Inferior parietal cortex (tissue), 1 donor: ENCODE data around the gene BBS1.
A peak's percentile ranks its signal among the peaks of the same experiment; 100 is the strongest.

ENCODE experiments used
- DNase-seq: peaks from one replicate; pipeline ENCODE4 v3.0.0-alpha.2; 2016; ENCODE audit errors: extremely low spot score

The BBS1 gene

DNA sequence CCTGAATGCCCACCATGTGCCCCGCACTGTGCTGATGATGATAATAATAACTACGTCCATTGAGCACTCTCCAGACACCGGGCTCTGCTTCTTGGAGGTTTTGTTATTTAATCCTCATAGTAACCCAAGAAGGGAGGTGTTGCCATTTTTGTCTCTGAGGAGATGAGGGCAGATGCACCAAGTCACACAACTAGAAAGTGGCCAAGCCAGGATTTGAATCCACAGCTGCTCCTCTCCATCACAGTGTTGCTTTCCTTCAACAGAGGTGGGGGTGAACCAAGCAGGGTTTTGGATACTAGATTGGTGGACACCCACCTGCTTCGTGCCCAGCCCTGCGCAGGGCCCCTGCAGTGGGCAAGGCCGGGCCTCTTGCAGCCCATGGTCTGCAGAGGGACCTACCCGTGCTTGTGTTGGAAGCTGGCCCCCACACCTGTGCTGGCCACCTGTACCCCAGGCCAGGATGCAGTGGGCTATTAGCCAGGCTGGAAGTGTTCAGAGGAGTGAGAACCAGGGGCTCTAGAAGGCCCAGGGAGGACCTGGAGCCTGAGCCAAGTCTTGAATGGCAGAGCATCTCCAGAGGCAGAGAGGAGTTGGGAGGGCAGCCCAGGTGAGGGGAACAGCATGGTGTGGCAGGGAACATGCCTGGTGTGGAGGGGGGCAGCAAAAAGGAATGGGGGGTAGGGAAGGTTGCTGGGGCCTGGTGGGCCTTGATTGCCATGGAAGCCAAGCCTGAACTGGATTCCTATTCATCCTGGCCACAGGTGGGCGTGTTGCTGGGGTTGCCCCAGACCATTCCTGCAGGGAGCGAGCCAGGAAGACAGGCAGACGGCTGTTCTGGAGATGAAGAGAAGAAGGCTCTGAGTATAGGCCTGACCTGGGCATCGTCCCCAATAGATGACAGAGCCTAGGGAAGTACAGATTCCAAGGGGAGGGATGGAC lies 32.9 kb upstream of the BBS1 start:
- DNase-seq = no peak

DNA sequence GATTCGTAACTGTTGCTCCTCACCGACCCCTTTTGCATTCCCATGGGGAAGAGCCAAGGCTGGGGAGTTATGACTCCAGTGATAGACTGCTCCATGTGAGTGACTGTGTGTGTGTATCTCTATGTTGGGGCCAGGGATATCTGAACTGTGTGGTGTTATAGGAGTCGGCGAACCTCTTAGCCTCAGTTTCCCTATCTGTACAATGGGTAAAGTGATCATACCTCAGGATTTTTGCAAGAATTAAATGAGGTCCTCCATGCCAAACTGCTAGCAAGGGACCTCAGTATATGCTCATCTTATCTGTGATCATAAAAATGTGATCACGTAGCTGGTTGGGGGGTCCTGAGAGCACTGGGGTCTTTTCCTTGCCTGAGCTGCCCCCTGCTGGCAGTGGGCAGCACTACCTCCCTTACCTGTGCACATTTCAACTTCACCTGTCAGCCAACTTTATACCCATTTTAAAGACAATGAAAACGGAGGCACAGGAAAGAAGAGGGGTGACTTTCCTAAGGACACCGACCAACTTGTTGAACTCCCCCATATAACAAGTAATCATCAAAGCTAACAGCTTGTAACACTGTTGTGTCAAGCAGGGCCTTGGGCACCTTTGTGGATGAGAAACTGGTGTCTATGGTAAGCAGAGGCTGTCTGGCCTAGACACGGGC lies 31.6 kb upstream of the BBS1 start:
- no peak for DNase-seq

DNA sequence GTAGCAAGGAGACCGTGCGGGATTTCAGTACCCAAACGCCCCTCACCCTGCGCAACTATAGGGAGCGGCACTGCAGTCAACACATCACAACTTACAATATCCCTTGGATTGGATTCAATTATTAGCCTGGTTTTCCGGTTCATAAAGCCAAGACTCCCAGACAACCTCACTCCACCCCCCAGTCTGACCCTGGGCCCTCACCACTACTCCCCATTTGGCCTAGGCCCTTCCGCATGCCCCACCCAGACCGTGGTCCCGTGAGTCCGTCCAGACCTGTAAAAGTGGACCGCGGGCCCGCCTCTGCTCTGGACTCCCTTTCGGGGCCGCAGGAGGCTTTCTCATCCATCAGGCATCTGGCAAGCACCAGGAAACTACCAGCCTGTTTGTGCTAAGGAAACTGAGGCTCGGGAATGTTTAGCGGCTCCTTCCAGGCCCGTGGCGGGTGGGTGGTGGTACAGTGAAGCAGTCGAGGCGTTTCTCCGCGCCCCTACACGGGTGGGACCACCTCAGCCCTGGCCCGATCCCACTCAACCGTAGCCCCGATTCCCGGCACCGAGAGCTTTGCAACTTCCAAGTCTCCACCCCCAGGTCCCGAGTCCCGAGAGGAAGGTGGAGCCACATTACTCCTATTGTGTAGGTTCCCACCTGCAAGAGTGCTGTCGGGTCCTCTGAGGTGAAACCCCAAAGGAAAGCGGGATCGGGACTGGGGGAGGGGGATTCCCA lies 30.9 kb upstream of the BBS1 start:
- DNase-seq = no peak

DNA sequence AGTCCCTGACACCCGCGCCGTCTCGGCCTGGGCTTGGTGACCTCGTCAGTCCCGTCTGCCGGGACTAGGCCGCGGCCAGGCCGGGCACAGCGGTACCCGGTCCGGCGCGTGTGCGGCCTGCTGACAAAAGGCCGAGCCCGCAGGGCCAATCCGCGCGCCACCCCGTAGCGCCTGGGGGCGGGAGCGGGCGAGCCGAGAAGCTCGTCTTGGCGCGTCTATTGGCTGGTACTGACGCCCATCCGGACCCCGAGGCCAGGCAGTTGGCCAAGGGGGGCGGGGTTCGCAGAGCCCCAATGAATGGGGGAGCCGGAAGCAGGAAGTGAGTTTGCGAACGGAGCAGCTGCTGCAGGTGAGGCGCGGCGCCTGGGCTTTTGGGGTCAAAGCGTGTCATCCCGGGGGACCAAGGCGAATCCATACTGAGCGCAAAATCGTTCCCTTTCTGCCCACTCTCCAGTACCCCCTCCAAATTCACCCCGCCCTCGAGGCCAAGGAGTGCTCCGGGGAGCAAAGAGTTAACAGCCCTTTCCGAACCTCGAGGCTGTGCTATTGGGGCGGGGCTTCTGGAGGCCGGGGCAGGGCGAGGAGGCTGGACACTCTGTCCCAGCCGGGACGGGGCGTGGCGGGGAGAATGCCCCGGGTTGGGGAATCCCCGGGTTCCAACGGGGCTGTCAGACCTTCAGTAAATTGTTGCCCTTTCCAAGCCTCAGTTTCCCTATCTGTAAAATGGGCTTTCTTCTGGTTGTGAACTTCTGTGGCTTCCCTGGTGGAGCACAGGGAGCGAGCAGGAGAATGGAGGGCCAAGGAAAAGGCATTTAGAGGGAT lies 30.1 kb upstream of the BBS1 start, which contains the start of gene DPP3:
DPP3 (plus strand) TSS at position 318 of the 822 bp plus-strand sequence. CDS start 1,767 bp downstream, outside the sequence.
- DNase-seq = peak; percentile 97

DNA sequence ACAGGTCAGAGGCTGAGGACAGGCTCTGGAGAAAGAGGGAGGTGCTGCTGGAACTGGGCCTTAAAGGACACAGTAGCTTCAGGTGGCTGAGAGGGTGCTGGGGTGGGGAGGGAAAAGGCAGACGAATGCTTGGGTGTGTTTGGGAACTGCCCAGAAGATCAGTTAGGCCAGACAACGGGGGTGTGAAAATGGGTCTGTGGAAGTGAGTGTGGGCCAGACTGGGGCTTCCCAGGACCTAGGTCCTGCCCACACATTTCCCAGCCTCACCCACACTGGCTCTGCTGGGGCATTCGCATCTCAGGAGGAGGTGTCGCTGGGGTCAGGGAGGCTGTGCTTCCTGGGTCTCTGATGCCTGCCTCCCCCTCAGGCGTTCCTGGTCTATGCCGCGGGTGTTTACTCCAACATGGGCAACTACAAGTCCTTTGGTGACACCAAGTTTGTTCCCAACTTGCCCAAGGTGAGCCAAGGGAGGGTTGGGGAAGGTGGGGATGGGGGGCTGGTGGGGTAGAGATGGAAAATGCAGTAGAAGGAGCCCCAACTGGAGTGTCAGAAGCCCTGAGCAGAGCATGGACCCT lies 25.5 kb upstream of the BBS1 start:
- DNase-seq = no peak

DNA sequence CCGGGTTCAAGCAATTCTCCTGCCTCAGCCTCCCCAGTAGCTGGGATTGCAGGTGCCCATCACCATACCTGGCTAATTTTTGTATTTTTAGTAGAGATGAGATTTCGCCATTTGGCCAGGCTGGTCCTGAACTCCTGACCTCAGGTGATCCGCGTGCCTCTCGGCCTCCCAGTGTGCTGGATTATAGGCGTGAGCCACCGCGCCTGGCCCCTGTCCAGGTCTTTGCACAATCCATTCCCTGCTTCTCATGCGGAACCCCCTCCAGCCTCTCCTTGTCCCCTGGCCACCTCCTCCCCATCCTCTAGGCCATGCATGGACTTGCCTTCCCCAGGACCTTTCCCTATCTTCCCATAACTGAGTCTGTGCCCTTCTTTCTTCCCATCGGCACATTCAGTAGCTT lies 21.5 kb upstream of the BBS1 start:
- DNase-seq = no peak

DNA sequence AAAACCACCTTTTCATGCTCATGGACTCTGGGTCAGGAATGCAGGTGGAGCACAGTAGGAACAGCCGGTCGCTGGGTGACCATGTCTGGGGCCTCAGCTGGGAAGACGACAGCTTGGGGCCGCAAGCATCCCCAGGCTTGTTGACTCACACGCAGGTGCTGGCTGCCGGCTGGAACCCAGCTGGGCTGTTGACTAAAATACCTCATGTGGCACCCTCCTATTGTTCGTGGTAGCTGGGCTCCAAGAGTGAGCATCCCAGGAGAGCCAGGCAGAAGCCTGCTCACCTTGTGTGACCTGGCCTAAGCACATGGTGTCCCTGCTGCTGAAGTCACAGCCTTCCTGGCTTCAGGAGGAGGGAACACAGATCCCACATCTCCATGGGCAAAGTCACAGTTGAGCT lies 20.8 kb upstream of the BBS1 start:
- DNase-seq = no peak

DNA sequence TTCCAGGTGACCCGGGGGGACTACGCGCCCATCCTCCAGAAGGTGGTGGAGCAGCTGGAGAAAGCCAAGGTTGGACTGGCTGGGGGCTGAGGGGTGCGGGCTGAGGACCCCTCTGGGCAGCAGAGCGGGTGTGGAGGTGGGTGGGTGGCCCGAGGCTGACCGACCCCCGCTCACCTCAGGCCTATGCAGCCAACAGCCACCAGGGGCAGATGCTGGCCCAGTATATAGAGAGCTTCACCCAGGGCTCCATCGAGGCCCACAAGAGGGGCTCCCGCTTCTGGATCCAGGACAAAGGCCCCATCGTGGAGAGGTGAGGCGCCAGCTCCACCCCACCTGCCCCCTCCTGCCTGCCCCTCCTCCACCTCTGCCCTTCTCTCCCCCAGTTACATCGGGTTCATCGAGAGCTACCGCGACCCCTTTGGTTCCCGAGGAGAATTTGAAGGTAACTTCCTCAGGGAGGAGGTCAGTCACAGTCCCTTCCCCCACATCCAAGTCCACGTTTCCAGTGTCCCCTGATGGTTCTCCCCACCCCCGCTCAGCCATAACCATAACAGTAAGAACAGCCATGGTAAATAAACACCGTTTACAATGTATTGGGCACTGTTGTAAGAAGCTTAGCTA lies 19.0 kb upstream of the BBS1 start:
- no peak for DNase-seq

DNA sequence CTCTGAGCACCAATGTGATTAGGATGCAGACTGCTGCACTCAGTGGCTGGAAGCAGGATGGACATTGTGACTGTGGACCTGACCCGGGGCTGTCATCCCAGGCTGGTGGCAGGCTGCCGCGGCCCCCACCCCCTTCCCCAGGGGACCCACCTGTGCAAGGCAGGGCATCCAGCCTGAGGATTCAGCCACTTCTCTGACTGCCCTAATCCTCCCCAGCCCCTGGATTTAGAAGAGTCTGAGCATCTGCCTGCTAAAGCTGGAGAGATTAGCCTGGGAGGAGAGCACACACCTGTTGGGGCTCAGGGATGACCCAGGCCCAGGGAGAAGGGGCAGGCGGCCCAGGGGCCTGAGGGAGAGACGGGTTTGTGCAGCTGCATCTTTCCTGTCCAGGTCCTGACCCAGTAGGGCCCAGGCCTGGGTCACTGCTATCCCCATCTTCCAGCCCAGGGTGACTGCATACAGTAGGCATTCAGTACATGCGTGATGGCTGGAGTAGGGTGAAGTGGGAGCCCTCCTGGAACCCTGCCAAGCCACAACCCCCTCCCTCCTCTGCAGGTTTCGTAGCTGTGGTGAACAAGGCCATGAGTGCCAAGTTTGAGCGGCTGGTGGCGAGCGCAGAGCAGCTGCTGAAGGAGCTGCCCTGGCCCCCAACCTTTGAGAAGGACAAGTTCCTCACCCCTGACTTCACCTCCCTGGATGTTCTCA lies 18.1 kb upstream of the BBS1 start:
- DNase-seq = no peak

DNA sequence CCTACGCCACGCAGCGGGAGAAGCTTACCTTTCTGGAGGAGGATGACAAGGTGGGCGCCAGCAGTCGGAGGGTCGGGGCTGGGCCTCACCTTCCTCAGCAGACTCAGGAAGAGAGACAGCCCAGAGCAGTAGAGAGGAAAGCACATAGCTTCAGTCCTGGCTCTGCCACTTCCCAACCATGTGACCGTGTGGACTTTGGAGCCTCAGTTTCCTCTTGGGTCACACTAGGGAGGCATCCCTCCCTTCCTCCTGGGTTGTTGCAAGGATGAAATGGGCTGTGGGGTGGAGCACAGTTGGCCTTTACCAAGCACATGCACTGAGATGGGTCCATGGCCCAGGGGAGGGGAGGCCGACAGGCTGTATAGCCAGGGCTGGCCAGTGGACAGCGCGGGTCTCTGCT lies 17.3 kb upstream of the BBS1 start:
- DNase-seq = no peak

DNA sequence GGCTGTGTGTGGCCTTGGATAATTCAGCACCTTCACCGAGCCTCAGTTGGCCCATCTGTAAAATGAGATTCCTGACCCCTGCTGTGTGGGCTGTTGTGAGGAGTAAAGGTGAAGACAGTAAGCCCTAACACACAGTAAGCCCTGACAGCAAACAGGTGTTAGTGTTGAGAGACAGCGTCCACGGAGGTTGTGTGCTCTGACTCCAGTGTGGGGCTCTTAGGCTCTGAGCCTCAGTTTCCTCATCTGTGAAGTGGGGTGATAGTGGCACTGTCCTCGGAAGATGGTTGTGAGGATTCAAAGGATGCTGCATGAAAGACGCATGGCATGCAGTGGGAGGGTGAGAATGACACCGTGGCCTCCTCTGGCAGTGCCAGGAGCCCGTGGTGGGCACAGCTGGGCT lies 16.0 kb upstream of the BBS1 start:
- no peak for DNase-seq

DNA sequence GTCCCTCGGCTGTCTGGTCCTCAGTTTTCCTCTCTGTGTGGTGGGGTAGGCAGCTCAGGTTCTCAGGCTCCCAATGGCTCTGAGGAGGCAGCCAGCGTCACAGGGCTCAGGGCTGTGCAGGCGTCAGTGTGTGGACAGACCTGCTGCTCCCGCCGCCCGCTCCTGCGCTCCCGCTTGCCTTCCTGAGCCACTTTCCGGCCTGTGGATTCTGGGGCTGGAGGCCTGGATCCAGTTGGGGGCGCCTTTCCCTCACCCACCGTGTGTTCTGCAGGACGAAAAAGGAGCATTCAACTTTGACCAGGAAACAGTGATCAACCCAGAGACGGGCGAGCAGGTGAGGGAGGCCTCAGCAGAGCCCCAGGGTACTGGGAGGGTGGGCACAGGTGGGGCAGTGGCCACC lies 15.5 kb upstream of the BBS1 start:
- DNase-seq = no peak

DNA sequence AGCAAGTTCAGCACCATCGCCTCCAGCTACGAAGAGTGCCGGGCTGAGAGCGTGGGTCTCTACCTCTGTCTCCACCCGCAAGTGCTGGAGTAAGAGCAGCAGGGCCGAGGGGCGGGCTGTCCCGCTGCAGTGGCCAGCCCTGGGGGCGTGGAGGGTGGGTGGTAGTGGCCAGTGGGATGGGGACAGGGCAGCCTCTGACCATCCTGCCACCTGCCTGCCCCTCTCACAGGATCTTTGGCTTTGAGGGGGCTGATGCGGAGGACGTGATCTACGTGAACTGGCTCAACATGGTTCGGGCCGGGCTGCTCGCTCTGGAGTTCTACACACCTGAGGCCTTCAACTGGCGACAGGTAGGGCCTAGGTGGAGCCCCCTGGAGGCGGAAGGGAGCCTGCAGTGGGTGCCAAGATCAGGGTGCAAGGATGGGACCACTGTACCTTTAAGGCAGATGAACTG lies 15.0 kb upstream of the BBS1 start:
- no peak for DNase-seq

DNA sequence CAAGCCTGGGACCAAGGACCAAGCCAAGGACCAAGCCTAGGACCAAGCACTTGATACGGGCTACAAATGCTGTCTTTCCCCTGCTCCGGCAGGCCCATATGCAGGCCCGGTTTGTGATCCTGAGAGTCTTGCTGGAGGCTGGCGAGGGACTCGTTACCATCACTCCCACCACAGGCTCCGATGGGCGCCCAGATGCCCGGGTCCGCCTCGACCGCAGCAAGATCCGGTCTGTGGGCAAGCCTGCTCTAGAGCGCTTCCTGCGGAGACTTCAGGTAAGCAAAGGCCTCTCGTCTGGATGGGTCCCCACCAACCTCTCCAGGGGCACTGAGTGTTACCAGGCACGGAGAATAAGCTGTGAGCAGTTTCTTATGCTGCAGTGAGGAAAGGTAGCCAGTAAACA lies 13.2 kb upstream of the BBS1 start:
- no peak for DNase-seq

DNA sequence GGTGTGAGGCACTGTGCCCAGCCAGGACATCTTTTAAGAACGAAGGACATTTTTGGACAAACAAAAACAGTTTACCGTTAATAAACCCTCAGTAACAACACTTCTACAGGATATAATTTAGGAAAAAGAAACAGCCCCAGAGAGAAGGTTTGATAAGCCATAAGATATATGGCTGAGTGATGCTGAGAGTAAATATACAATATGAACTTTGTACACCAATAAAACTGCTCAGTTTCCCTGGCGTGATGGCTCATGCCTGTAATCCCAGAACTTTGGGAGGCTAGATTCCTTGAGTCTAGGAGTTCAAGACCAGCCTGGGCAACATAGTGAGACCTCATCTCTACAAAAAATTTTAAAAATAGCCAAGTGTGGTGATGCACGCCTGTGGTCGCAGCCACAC lies 11.9 kb upstream of the BBS1 start:
- DNase-seq = no peak

DNA sequence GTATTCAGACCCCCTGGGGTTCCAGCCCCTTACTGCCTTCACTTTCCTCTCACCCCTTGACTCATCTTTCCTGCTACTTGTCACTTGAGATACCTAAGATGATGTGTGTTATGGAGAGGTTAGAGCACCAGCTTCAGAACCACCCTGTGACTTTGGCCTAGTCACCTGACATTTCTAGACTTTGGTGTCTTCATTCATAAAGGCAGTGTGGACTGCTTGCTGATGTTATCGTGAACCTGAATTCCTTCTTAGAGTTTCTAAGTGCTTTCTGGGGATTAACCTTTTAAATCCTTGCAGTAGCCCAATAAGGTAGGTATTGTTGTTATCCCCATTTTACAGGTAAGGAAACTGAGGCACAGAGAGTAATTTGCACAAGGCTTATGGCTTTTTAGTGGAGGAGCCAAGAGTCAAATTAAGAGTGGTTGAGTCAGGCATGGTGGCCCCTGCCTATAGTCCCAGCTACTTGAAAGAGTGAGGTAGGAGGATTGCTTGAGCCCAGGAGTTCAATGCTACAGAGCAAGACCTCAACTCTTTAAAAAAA lies 5.1 kb upstream of the BBS1 start:
- DNase-seq = no peak

DNA sequence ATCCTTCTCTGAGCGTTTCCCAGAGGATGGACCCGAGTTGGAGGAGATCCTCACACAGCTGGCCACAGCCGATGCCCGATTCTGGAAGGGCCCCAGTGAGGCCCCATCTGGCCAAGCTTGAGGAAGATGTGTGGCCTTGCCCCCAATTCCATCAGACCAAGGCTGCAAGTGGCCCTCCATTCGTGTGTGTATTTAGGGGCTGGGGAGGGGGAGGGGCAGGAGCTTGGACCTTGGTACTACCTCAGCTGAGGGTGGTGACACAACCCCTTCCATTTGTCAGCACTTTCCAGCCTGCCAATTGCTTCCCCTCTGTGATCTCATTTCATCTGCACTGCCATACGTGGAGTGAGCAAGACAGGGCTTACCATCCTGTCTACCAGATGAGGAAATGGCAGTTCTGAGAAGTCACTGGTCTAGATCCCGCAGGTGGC lies 1.3 kb upstream of the BBS1 start:
- no peak for DNase-seq

DNA sequence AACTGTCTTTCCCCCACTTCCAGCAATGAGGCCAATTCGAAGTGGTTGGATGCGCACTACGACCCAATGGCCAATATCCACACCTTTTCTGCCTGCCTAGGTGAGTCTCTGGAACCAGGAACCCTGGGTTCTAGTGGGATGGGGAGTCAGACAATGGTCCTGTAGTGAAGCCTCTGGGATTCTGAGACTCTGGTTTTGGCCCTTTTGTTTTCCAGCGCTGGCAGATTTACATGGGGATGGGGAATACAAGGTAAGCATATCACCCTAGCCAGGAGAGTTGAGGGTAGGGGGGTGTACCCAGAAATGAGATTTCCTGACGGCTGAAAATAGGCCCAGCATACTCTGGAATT lies 530 bp downstream of the BBS1 start:
- no peak for DNase-seq

DNA sequence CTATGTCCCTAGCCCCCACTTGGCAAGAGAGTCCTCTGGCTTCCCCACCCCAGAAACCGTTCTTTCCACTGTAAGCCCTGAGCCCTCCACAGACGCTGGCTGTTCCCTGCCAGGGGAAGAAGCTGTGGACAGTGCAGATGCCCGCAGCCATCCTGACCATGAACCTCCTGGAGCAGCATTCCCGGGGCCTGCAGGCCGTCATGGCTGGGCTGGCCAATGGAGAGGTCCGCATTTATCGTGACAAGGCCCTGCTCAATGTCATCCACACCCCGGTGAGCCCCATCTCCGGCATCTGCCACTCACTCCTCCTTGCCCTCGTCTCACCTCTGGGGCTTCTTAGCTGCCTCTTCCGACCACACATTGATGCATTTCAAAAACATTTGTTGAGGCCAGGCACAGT lies 13.2 kb downstream of the BBS1 start:
- DNase-seq = no peak
